ENCODE results near the gene MED13L. TPM values are rescaled to one million over a fixed set of nuclear protein-coding genes. Genes with fewer than 3 reads are reported as not detected.

MED13L gene
- total and polyA plus RNA-seq, 3 donors from 2014 or later, result 56.4 to 173 (median 133) TPM

DNA sequence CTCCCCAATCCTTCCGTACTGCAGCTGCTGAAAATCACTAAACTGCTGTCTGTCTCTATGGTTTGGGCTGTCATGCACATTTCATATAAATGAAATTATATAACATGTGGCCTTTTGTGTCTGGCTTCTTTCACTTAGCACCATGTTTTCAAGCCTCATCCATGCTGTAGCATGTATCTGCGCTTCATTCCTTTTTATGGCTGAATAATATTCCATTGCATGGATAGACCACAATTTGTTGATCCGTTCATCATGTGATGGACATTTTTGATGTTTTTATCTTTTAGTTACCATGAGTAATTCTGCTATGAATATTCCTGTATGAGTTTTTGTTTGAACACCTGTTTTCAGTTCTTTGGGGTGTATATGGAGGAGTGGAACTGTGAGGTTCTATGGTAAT lies 32.6 kb upstream of the MED13L start:
- Histone ChIP-seq H3K4me1 (no peaks in the 10 kb centered on the region), H3K9me3 (no peaks in the 10 kb centered on the region), H3K27ac (no peak overlapping the region), H3K27me3 (no peaks in the 10 kb centered on the region), H3K4me3 (no peak overlapping the region), H3K36me3 (ENCODE audit: low read depth, missing control alignments) (no peaks in the 10 kb centered on the region)
- WGBS, 2 donors, result 77 to 93% methylated on average over 3 of the region's 3 CpGs
- TF ChIP-seq, protein P1, sequence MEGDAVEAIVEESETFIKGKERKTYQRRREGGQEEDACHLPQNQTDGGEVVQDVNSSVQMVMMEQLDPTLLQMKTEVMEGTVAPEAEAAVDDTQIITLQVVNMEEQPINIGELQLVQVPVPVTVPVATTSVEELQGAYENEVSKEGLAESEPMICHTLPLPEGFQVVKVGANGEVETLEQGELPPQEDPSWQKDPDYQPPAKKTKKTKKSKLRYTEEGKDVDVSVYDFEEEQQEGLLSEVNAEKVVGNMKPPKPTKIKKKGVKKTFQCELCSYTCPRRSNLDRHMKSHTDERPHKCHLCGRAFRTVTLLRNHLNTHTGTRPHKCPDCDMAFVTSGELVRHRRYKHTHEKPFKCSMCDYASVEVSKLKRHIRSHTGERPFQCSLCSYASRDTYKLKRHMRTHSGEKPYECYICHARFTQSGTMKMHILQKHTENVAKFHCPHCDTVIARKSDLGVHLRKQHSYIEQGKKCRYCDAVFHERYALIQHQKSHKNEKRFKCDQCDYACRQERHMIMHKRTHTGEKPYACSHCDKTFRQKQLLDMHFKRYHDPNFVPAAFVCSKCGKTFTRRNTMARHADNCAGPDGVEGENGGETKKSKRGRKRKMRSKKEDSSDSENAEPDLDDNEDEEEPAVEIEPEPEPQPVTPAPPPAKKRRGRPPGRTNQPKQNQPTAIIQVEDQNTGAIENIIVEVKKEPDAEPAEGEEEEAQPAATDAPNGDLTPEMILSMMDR (IDR thresholded peaks at IDR 0.05), result no peak
- TF ChIP-seq POLR2A (IDR thresholded peaks at IDR 0.05), result no peak
- DNase-seq, result no peak
- intact Hi-C loops (cut with DNase I; ENCODE audit: low total_unique reads), result no loop called here

DNA sequence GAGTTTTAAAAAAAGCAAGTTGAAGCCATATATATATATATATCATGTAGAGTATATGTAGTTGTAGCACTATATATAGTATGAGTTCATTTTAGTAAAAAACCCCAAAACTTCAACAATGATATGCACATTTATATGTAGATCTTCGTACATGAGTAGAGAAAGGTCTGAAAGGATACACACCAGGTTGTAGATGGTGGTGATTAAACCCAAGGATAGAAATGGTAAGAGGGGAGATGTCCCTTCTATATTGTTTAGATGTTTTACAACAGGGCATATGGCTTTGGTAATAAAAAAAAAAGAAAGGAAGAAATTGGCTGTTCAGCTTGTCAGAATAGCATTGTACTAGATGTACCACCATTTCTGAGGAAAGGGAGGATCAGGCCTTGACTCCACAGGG lies 31.9 kb upstream of the MED13L start:
- H3K4me1 ChIP-seq, result no peaks in the 10 kb centered on the region
- no peaks in the 10 kb centered on the region for H3K36me3 ChIP-seq (ENCODE audit: low read depth, missing control alignments)
- H3K9me3 ChIP-seq, result no peaks in the 10 kb centered on the region
- 94 to 98% methylated on average over 1 of the region's 1 CpG for WGBS, 2 donors
- no peaks in the 10 kb centered on the region for H3K27me3 ChIP-seq
- intact Hi-C loops (cut with DNase I; ENCODE audit: low total_unique reads), result no loop called here
- no peak overlapping the region for H3K4me3 ChIP-seq
- TF ChIP-seq, protein P1 (IDR thresholded peaks at IDR 0.05), result no peak
- no peak for TF ChIP-seq POLR2A (IDR thresholded peaks at IDR 0.05)
- H3K27ac ChIP-seq, result no peak overlapping the region
- no peak for DNase-seq

DNA sequence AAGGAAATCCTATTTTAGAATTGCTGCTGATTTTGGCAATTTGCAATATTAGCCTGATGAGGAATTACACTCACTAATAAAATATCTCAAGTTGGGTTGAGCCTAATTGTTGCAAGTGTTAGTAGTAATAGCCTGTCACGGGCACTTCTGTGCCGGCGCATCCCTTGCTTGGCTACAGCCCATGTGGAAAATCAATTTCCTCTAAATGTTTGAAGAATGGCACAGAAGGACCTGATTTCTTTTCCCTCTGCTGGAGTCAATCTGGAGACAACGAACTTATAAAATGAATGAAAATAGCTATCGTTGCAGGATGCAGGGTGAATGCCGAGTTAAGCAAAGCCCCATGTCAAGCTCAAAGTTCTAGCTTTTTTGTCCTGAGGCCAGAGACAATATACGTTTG lies 31.2 kb upstream of the MED13L start:
- Histone ChIP-seq H3K9me3 (no peaks in the 10 kb centered on the region), H3K27ac (no peak overlapping the region), H3K4me3 (no peak overlapping the region), H3K27me3 (no peaks in the 10 kb centered on the region), H3K4me1 (peaks cover 2% of the 10 kb centered on the region), H3K36me3 (ENCODE audit: low read depth, missing control alignments) (no peaks in the 10 kb centered on the region)
- no peak for TF ChIP-seq POLR2A (IDR thresholded peaks at IDR 0.05)
- TF ChIP-seq, protein P1 (IDR thresholded peaks at IDR 0.05), result no peak
- intact Hi-C loops (cut with DNase I; ENCODE audit: low total_unique reads), result no loop called here
- no peak for DNase-seq
- 68 to 71% methylated on average over 7 of the region's 7 CpGs for WGBS, 2 donors

DNA sequence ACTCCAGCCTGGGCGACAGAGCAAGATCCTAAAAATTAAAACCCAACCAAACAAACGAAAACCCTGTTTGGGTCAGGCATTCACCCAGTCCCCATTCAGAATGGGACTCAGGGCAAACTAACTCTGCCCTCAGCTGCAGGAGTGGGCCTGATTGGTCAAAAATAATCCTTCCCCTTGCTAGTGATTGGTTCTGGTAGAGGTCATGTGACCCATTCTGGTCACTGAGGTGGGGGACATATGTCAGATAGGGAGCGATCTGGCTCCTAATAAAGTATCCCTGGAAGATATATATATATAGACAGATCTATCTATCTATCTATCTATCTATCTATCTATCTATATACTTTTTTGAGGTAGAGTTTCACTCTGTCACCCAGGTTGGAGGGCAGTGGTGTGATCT lies 29.5 kb upstream of the MED13L start:
- Histone ChIP-seq H3K9me3 (no peaks in the 10 kb centered on the region), H3K4me3 (no peak overlapping the region), H3K27ac (no peak overlapping the region), H3K27me3 (no peaks in the 10 kb centered on the region), H3K36me3 (ENCODE audit: low read depth, missing control alignments) (no peaks in the 10 kb centered on the region), H3K4me1 (peaks cover 3% of the 10 kb centered on the region)
- intact Hi-C loops (cut with DNase I; ENCODE audit: low total_unique reads), result no loop called here
- 93 to 95% methylated on average over 3 of the region's 3 CpGs for WGBS, 2 donors
- no peak for DNase-seq
- TF ChIP-seq POLR2A (IDR thresholded peaks at IDR 0.05), result no peak
- TF ChIP-seq, protein P1 (IDR thresholded peaks at IDR 0.05), result no peak

DNA sequence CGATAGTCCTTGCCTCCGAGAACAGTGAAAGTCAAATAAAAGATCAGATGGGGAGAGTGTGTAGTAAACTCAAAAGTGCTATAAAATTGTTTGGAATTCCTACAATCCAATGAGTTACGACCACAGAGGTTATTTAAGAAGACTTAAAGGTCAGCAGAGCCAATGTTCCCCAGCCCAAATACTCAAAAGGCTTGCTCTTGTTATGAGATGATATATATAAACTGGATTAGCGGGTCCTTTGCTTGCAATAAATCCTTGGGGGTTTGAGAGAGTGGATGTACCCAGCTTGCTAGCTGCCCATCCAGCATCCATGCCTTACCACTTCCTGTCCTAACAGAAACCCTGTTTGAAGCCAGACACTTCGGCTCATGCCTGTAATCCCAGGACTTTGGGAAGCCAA lies 29.0 kb upstream of the MED13L start:
- H3K4me1 ChIP-seq, result peaks cover 3% of the 10 kb centered on the region
- H3K27ac ChIP-seq, result no peak overlapping the region
- intact Hi-C loops (cut with DNase I; ENCODE audit: low total_unique reads), result no loop called here
- whole genome bisulfite sequencing, 2 donors, result 81 to 89% methylated on average over 5 of the region's 5 CpGs
- H3K9me3 ChIP-seq, result no peaks in the 10 kb centered on the region
- no peak for DNase-seq
- TF ChIP-seq, protein P1 (IDR thresholded peaks at IDR 0.05), result no peak
- no peak for TF ChIP-seq POLR2A (IDR thresholded peaks at IDR 0.05)
- no peaks in the 10 kb centered on the region for H3K36me3 ChIP-seq (ENCODE audit: low read depth, missing control alignments)
- H3K27me3 ChIP-seq, result no peaks in the 10 kb centered on the region
- H3K4me3 ChIP-seq, result no peak overlapping the region

Data from testis (tissue), 3 donors.